ENCODE measurements around the gene TTC7B. TPM values are rescaled to one million over a fixed set of nuclear protein-coding genes. Genes with fewer than 3 reads are reported as not detected.

The TTC7B gene
- total and polyA plus RNA-seq, 2 of the 8 experiments (the other 6 are each of a cell fraction or from before 2014, with no cell fraction given): 23.7 to 34.0 TPM

DNA sequence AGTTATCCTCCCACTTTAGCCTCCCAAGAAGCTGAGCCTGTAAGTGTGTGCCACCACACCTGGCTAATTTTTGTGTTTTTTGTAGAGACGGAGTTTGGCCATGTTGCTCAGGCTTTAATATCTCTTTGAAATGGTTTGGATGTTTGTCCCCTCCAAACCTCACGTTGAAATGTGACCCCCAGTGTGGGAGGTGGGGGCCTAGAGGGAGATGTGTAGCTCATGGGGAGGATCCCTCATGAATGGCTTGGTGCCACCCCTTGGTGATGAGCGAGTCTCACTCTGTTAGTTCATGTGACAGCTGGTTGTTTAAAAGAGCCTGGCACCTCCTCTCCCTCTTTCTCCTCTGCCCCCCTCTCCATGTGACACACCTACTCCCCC lies 23.6 kb upstream of the TTC7B start (continued):
- no peak for TF ChIP-seq GTF2F1 (IDR thresholded peaks at IDR 0.05; ENCODE audit: borderline replicate concordance, low read depth, low read length)
- no peak for TF ChIP-seq CTBP2 (IDR thresholded peaks at IDR 0.05; ENCODE audit: borderline replicate concordance, insufficient read depth, insufficient read length, low read length)
- no peak for TF ChIP-seq MAFK (IDR thresholded peaks at IDR 0.05; ENCODE audit: low read depth, low read length)
- no peak for TF ChIP-seq POLR2AphosphoS5 (IDR thresholded peaks at IDR 0.05; ENCODE audit: low read depth, low read length)
- no peak for TF ChIP-seq TBP (IDR thresholded peaks at IDR 0.05; ENCODE audit: low read depth, low read length)
- no peak for TF ChIP-seq HDAC2 (IDR thresholded peaks at IDR 0.05; ENCODE audit: borderline replicate concordance in 1 of 2, low read depth in 2 of 2, low read length in 2 of 2)
